HL-60 (cell line): Measurements from ENCODE around the gene KCNQ5.

Experiments used
- DNase-seq, 2 experiments: peaks; one replicate each; pipeline ENCODE4 v3.0.0-alpha.2; 2010 to 2020; ENCODE audit warnings: low read depth in 1 of 2, low spot score in 1 of 2
- H3K27ac ChIP-seq: fragments of 250-450 bp; sonication (Bioruptor Pico); replicated peaks from 2 replicates; pipeline ENCODE4 v1.5.1; 2020; ENCODE audit warnings: mild to moderate bottlenecking, moderate library complexity
- H3K27me3 ChIP-seq: fragments of 250-450 bp; sonication (Bioruptor Pico); 2 replicates; pipeline ENCODE4 v1.5.1; 2021; ENCODE audit warnings: mild to moderate bottlenecking, moderate library complexity; ENCODE audit not compliant: insufficient read depth, poor library complexity, severe bottlenecking
- H3K4me3 ChIP-seq: replicated peaks from 2 replicates; pipeline ENCODE4 v1.5.1; 2011; ENCODE audit warnings: mild to moderate bottlenecking, control low read depth, low read length; ENCODE audit not compliant: insufficient read depth
- GABPA ChIP-seq: IDR thresholded peaks from 2 replicates; pipeline ENCODE4 v1.6.1; 2012; ENCODE audit warnings: low read depth
- POLR2AphosphoS5 ChIP-seq: IDR thresholded peaks from 2 replicates; pipeline ENCODE4 v1.6.1; 2012; ENCODE audit warnings: low read depth
- SPI1 ChIP-seq: IDR thresholded peaks from 2 replicates; pipeline ENCODE4 v1.6.1; 2012; ENCODE audit warnings: low read depth, mild to moderate bottlenecking, borderline replicate concordance
- TF ChIP-seq, protein P1 (sequence below): IDR thresholded peaks from one replicate; pipeline ENCODE4 v1.5.1; 2011; ENCODE audit warnings: low read length, control low read depth, inconsistent platforms; ENCODE audit not compliant: insufficient read depth
- TF ChIP-seq, protein P2 (sequence below): IDR thresholded peaks from 2 replicates; pipeline ENCODE4 v1.6.1; 2012; ENCODE audit warnings: low read depth; ENCODE audit not compliant: insufficient replicate concordance

KCNQ5 gene

DNA sequence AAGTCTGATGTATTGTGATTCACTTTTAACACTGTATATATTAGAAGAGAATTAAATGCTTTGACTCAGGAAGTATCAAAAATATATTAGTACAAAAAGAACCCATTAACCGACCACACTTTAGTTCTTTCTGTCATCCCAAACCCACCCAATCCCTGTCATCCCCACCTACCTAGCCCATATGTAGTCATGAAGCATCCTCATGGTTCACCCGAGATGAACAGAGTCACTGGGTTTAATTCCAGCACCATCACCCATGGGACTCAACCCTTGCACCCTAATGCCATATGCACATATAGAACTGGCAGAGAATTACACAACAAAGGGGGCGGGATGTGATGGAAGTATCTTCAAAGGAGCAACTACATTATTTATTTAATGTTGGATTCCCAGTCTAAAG is 462.0 kb downstream of the KCNQ5 start:
- TF ChIP-seq, protein P1, sequence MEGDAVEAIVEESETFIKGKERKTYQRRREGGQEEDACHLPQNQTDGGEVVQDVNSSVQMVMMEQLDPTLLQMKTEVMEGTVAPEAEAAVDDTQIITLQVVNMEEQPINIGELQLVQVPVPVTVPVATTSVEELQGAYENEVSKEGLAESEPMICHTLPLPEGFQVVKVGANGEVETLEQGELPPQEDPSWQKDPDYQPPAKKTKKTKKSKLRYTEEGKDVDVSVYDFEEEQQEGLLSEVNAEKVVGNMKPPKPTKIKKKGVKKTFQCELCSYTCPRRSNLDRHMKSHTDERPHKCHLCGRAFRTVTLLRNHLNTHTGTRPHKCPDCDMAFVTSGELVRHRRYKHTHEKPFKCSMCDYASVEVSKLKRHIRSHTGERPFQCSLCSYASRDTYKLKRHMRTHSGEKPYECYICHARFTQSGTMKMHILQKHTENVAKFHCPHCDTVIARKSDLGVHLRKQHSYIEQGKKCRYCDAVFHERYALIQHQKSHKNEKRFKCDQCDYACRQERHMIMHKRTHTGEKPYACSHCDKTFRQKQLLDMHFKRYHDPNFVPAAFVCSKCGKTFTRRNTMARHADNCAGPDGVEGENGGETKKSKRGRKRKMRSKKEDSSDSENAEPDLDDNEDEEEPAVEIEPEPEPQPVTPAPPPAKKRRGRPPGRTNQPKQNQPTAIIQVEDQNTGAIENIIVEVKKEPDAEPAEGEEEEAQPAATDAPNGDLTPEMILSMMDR: no peak
- Histone ChIP-seq H3K27me3 (no peaks in the 10 kb centered on the region), H3K4me3 (no peak overlapping the region), H3K27ac (no peak overlapping the region)
- no peak for DNase-seq

DNA sequence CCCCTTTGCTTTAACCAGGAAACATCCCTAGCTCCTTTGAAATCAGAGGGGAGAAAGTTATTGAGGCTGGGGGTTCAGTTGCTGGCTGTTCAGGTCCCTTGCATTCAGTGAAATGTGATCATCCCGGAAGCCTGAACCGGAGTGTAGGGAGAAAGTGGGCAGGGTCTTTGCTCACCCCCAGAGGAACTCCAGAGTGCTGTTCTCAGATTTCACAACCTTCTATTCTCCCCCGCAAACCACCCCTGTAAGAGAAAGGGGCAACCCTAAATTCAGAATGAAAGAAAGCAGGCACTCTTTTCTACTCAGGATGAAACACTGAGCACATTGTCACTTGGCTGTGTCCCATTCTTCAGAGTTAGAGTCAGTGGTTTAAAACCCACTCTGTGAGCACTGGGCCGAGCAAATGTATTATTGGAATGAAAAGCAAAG is 463.6 kb downstream of the KCNQ5 start:
- DNase-seq: no peak
- TF ChIP-seq GABPA: no peak
- TF ChIP-seq SPI1: no peak
- TF ChIP-seq, protein P1: no peak
- TF ChIP-seq, protein P2, sequence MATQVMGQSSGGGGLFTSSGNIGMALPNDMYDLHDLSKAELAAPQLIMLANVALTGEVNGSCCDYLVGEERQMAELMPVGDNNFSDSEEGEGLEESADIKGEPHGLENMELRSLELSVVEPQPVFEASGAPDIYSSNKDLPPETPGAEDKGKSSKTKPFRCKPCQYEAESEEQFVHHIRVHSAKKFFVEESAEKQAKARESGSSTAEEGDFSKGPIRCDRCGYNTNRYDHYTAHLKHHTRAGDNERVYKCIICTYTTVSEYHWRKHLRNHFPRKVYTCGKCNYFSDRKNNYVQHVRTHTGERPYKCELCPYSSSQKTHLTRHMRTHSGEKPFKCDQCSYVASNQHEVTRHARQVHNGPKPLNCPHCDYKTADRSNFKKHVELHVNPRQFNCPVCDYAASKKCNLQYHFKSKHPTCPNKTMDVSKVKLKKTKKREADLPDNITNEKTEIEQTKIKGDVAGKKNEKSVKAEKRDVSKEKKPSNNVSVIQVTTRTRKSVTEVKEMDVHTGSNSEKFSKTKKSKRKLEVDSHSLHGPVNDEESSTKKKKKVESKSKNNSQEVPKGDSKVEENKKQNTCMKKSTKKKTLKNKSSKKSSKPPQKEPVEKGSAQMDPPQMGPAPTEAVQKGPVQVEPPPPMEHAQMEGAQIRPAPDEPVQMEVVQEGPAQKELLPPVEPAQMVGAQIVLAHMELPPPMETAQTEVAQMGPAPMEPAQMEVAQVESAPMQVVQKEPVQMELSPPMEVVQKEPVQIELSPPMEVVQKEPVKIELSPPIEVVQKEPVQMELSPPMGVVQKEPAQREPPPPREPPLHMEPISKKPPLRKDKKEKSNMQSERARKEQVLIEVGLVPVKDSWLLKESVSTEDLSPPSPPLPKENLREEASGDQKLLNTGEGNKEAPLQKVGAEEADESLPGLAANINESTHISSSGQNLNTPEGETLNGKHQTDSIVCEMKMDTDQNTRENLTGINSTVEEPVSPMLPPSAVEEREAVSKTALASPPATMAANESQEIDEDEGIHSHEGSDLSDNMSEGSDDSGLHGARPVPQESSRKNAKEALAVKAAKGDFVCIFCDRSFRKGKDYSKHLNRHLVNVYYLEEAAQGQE: no peak
- TF ChIP-seq POLR2AphosphoS5: no peak
- no peaks in the 10 kb centered on the region for H3K27me3 ChIP-seq
- no peak overlapping the region for H3K27ac ChIP-seq
- H3K4me3 ChIP-seq: no peak overlapping the region

DNA sequence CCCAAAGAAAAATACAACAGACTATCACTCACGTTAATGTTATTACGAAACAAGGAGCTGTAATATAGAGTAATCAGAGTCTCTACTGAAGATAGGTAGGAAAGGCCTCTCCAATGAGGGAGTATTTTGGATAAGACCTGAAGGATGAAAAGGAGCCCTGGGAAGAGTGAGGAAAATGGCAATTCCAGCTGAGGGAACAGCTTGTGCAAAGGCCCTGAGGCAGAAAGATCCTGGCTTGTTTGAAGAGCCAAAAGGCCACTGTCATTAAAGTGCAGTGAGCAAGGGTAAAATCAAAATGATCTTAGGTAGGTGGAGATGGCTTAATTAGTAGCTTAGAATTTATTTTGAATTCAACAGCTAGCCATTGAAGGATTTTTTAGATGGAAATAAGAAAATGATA is 464.9 kb downstream of the KCNQ5 start:
- TF ChIP-seq, protein P2: no peak
- TF ChIP-seq SPI1 (no peak), POLR2AphosphoS5 (no peak)
- TF ChIP-seq, protein P1: no peak
- DNase-seq: no peak

DNA sequence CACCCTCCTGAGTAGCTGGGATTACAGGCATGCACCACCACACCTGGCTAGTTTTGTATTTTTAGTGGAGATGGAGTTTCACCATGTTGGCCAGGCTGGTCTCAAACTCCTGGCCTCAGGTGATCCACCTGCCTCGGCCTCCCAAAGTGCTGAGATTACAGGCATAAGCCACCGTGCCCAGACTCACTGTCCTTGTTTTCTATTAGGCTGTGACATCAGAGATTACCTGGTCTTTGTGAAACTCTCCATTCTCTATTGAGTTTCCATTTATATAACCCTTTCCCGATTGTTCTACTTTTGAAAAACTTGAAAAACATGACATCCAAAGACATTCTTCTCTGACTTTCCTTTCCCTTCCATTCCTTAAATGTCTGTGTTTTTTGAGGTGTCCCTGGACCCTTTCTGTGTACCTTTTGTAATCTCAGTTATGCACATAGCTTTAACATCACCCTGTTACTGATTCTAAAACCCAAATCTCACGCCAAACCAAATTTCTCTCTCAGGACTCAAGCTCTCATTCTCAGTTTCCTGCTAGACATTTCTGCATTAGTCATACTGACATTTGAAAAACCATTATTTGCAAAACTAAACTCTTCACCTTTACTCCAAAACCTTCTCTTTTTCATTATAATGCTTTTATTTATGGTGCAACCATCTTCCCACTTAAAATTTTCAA is 466.4 kb downstream of the KCNQ5 start:
- H3K27me3 ChIP-seq: no peaks in the 10 kb centered on the region
- TF ChIP-seq, protein P1: no peak
- TF ChIP-seq POLR2AphosphoS5: no peak
- no peak for TF ChIP-seq SPI1
- TF ChIP-seq GABPA: no peak
- TF ChIP-seq, protein P2: no peak
- no peak for DNase-seq
- H3K27ac ChIP-seq: no peak overlapping the region
- no peak overlapping the region for H3K4me3 ChIP-seq

More for the DNA sequence above, 464.9 kb downstream of the KCNQ5 start:
- H3K27me3 ChIP-seq: no peaks in the 10 kb centered on the region
- H3K4me3 ChIP-seq: no peak overlapping the region
- no peak overlapping the region for H3K27ac ChIP-seq
